Spleen (tissue), 11 donors: ENCODE results near the gene DAB2IP. TPM values are rescaled to one million over a fixed set of nuclear protein-coding genes. Genes with fewer than 3 reads are reported as not detected.

Source experiments
- DNase-seq: peaks from one replicate; pipeline ENCODE4 v3.0.0-alpha.2; 2020
- H3K27ac ChIP-seq, 8 donors: fragments of 200-600 bp; sonication (generic) in 7 of 8; 1 replicate in 4 of 8; 2 replicates in 4 of 8; pipeline versions ENCODE4 v1.5.0 to v1.8.0; 2016 to 2021; ENCODE audit warnings: inconsistent platforms in 4 of 8, mild to moderate bottlenecking in 4 of 8, moderate library complexity in 1 of 8
- H3K27me3 ChIP-seq, 7 donors: fragments of 200-600 bp; sonication (generic) in 6 of 7; replicated peaks in 1 of 7; 1 replicate in 4 of 7; 2 replicates in 3 of 7; pipeline versions ENCODE4 v1.5.0 to v1.8.0; 2016 to 2021; ENCODE audit warnings: inconsistent platforms in 3 of 7, mild to moderate bottlenecking in 1 of 7
- H3K36me3 ChIP-seq, 6 donors: fragments of 200-600 bp; sonication (generic) in 5 of 6; 1 replicate in 4 of 6; 2 replicates in 2 of 6; pipeline versions ENCODE4 v1.5.0 to v1.8.0; 2016 to 2021; ENCODE audit warnings: inconsistent platforms in 2 of 6
- H3K4me1 ChIP-seq, 6 donors: fragments of 200-600 bp; sonication (generic) in 5 of 6; 1 replicate in 3 of 6; 2 replicates in 3 of 6; pipeline versions ENCODE4 v1.5.0 to v1.8.0; 2016 to 2021; ENCODE audit warnings: inconsistent platforms in 3 of 6
- H3K4me3 ChIP-seq, 8 donors: fragments of 200-600 bp; sonication (generic) in 7 of 8; 1 replicate in 4 of 8; 2 replicates in 4 of 8; pipeline versions ENCODE4 v1.5.0 to v1.8.0; 2016 to 2021; ENCODE audit warnings: inconsistent platforms in 4 of 8, mild to moderate bottlenecking in 4 of 8, moderate library complexity in 2 of 8
- H3K9me3 ChIP-seq, 8 donors: fragments of 200-600 bp; sonication (generic) in 7 of 8; 1 replicate in 4 of 8; 2 replicates in 4 of 8; pipeline versions ENCODE4 v1.5.0 to v1.8.0; 2016 to 2021; ENCODE audit warnings: inconsistent platforms in 4 of 8
- CTCF ChIP-seq, 11 experiments: fragments of 200-600 bp in 7 of 11; fragments of 450-650 bp in 4 of 11; sonication (generic) in 4 of 11; IDR thresholded peaks in 8 of 11; conservative IDR thresholded peaks in 3 of 11; 1 replicate in 7 of 11; 2 replicates in 4 of 11; pipeline versions ENCODE4 v1.4.0 to v1.8.0; 2016 to 2021; ENCODE audit warnings: antibody characterized with exemption in 11 of 11, inconsistent platforms in 4 of 11, mild to moderate bottlenecking in 1 of 11
- POLR2A ChIP-seq, 3 donors: fragments of 450-650 bp; IDR thresholded peaks; one replicate each; pipeline ENCODE4 v1.5.1; 2017; ENCODE audit warnings: antibody characterized with exemption in 3 of 3, mild to moderate bottlenecking in 1 of 3
- POLR2AphosphoS5 ChIP-seq, 3 donors: sonication (generic); formaldehyde crosslinking; IDR thresholded peaks; one replicate each; pipeline ENCODE4 v1.5.1; 2017; ENCODE audit warnings: antibody characterized with exemption in 3 of 3
- WGBS, 5 donors: extraction: QIAGEN DNeasy Blood & Tissue Kit in 3 of 5; methylation state at CpG; one replicate each; pipeline versions ENCODE4 v1.1.5 to v1.1.7; 2013 to 2018; 5-methylcytosine and 5-hydroxymethylcytosine counted together
- intact Hi-C: fragments of 100-400 bp; cut with DNase I; formaldehyde crosslinking; loops from one replicate; pipeline ENCODE4 v1.15.0; 2023; ENCODE audit warnings: low total_unique reads
- polyA plus RNA-seq, 3 donors: library from polyadenylated mRNA; stranded (reverse); fragments of 200-250 nt; gene quantifications; one replicate each; pipeline ENCODE4 v1.2.1, GENCODE V29; 2013
- total RNA-seq, 7 donors: library from RNA; depleted of rRNA in 3 of 7; stranded (reverse); fragments of >200 nt in 3 of 7; fragmentation: NEBNext Ultra II Directional in 4 of 7; extraction: Animal tissue kit (Norgen Biotek cat#: 25700) in 4 of 7; gene quantifications; one replicate each; pipeline versions ENCODE4 v1.1.0 to v1.2.1, GENCODE V29; 2016 to 2021
- donor health status: healthy with polysubstance abuse.
- donor health status: DM: no; HTN: no; CAD: no; lungs with moderate emphysema.
- donor health status: DM: no; HTN: no; CAD: no.
- donor health status: Bipolar disorder and iron deficiency.
- donor health status: healthy.
- donor health status: DM: no; HTN: no; CAD: no.
- donor health status: DM: yes; HTN: yes; CAD: no.

The DAB2IP gene
- total and polyA plus RNA-seq, 10 donors: 5.0 to 83.0 (median 38.1) TPM

GRCh38 chr9:121708768-121709488 lies 57.5 kb downstream of the DAB2IP start:
- no peak for DNase-seq
- 79 to 96% (median 91%) methylated on average over 10 to 14 of the region's 14 CpGs for WGBS, 5 donors
- no peak for TF ChIP-seq CTCF (IDR thresholded peaks at IDR 0.05 in 8 of 11, conservative IDR thresholded peaks at IDR 0.05 in 3 of 11)
- TF ChIP-seq POLR2A (IDR thresholded peaks at IDR 0.05): no peak
- TF ChIP-seq POLR2AphosphoS5 (IDR thresholded peaks at IDR 0.05): no peak
- H3K36me3 ChIP-seq: no peaks in the 10 kb centered on the region
- intact Hi-C loops: no loop called here
- H3K27me3 ChIP-seq: no peaks in the 10 kb centered on the region
- no peak overlapping the region for H3K4me3 ChIP-seq
- no peaks in the 10 kb centered on the region for H3K9me3 ChIP-seq
- peaks cover 0 to 42% (median 21%) of the 10 kb centered on the region in 6 donors for H3K4me1 ChIP-seq
- peak overlapping the region in 4 of 8 donors; percentile 54 to 79 (median 56) for H3K27ac ChIP-seq

GRCh38 chr9:121709798-121710197 lies 58.4 kb downstream of the DAB2IP start:
- 88 to 97% (median 92%) methylated on average over 4 of the region's 4 CpGs for WGBS, 5 donors
- Histone ChIP-seq H3K4me1 (peaks cover 0 to 42% (median 21%) of the 10 kb centered on the region in 6 donors), H3K27ac (no peak overlapping the region), H3K27me3 (no peaks in the 10 kb centered on the region), H3K9me3 (no peaks in the 10 kb centered on the region), H3K36me3 (no peaks in the 10 kb centered on the region), H3K4me3 (no peak overlapping the region)
- intact Hi-C loops: no loop called here
- TF ChIP-seq POLR2AphosphoS5 (IDR thresholded peaks at IDR 0.05): no peak
- no peak for TF ChIP-seq POLR2A (IDR thresholded peaks at IDR 0.05)
- no peak for TF ChIP-seq CTCF (IDR thresholded peaks at IDR 0.05 in 8 of 11, conservative IDR thresholded peaks at IDR 0.05 in 3 of 11)
- DNase-seq: no peak

- TF ChIP-seq CTCF (IDR thresholded peaks at IDR 0.05 in 8 of 11, conservative IDR thresholded peaks at IDR 0.05 in 3 of 11) (no peak), POLR2AphosphoS5 (IDR thresholded peaks at IDR 0.05) (no peak), POLR2A (IDR thresholded peaks at IDR 0.05) (no peak)
- peaks cover 0 to 37% (median 21%) of the 10 kb centered on the region in 6 donors for H3K4me1 ChIP-seq
- intact Hi-C loops: no loop called here
- H3K27ac ChIP-seq: no peak overlapping the region
- no peak for DNase-seq
- no peaks in the 10 kb centered on the region for H3K36me3 ChIP-seq
- H3K9me3 ChIP-seq: no peaks in the 10 kb centered on the region
- no peak overlapping the region for H3K4me3 ChIP-seq
- no peaks in the 10 kb centered on the region for H3K27me3 ChIP-seq
These were observed 59.8 kb downstream of the DAB2IP start for GRCh38 chr9:121711281-121711680.

GRCh38 chr9:121711797-121712196 lies 60.4 kb downstream of the DAB2IP start:
- intact Hi-C loops: no loop called here
- Histone ChIP-seq H3K4me3 (no peak overlapping the region), H3K4me1 (peaks cover 0 to 31% (median 19%) of the 10 kb centered on the region in 6 donors), H3K27me3 (no peaks in the 10 kb centered on the region), H3K9me3 (no peaks in the 10 kb centered on the region), H3K27ac (no peak overlapping the region), H3K36me3 (no peaks in the 10 kb centered on the region)
- DNase-seq: no peak
- 85 to 92% (median 88%) methylated on average over 5 of the region's 5 CpGs for WGBS, 5 donors
- TF ChIP-seq POLR2A (IDR thresholded peaks at IDR 0.05): no peak
- no peak for TF ChIP-seq POLR2AphosphoS5 (IDR thresholded peaks at IDR 0.05)
- TF ChIP-seq CTCF (IDR thresholded peaks at IDR 0.05 in 8 of 11, conservative IDR thresholded peaks at IDR 0.05 in 3 of 11): no peak
